Nucleus accumbens (tissue), 56 donors: ENCODE results near the gene SCGB1D4.

Experiments used
- DNase-seq, 56 donors: peaks; one replicate each; lab custom pipeline; 2025; lab: John Stamatoyannopoulos, UW

Gene SCGB1D4

DNA sequence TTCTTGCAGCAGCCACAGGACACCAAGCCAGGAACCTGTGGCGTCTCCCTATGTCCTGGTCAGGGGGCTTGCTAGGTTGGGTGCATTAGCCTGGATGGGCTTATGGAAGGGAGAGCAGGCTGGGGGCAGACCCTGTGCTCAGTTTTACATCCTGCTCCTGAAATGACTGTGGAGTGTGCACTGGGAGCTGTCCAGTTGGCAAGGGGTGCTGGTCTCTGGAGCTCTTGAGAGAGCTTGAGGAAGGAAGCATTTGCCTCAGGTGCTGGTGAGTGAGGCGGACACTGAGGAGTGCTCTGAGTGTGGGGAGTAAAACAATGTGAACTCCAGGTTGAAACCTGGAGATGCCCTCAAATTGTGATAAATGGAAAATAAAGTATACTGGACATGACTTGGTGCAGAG lies 3.4 kb downstream of the SCGB1D4 start:
- no peak for DNase-seq

DNA sequence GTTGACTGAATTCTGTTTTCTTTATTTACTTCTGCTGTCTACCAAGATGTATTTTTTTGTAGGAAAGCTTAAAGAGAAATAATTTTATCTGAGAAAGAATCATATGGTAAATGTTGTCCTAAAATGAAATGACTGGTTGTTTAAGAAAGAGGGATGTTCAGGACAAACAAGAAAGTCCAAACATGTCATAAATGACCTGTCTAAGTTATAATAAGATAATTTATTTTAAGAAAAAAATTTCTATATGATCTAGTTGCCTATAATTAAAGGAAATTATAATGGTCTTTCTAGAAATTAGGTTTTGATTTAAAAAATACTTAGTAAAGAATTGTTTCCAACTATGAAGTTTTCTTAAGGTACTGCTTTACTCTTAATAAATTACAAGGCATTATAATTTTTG lies 18.4 kb downstream of the SCGB1D4 start:
- no peak for DNase-seq

DNA sequence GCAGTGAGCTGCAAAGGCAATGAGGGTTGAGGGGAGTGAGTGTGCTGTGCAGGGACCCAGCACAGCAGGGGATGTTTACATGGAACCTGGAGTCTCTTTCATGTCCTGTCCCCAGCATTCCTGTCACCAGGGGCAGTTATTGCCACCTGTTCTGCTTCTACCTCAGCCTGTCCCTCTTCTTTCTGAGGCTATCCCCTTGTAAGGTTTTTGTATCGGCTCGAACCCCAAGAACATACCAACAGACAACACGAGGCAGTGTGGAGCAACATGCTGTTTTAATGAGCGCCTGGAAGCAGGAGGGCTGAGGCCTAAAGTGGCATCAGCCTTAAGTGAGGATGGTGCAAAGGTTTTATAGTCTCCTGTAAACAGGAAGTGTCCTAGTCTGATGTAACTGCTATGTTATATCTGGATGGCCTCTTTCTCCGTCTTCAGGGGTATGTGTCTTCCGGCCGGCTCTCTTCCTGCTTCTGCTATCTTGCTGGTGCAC lies 25.0 kb downstream of the SCGB1D4 start:
- no peak for DNase-seq

DNA sequence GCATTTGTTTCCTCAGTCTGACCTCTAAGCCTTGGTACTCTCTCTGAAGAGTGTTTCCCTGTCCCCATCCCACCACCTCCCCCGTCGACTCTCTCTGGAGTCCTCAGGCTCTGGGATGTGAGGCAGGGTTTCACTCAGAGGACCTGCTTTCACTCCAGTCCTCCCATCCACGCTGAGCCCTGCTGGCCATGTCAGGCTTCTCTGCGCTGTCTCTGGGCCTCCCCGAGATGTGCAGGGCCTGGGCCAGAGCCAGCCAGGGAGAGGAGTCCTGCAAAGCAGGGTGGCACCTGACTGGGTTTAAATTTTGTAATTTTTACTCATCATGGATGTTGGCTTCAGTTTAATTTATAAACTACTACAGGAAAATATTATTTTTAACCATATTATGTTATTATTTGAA lies 25.6 kb downstream of the SCGB1D4 start:
- no peak for DNase-seq

DNA sequence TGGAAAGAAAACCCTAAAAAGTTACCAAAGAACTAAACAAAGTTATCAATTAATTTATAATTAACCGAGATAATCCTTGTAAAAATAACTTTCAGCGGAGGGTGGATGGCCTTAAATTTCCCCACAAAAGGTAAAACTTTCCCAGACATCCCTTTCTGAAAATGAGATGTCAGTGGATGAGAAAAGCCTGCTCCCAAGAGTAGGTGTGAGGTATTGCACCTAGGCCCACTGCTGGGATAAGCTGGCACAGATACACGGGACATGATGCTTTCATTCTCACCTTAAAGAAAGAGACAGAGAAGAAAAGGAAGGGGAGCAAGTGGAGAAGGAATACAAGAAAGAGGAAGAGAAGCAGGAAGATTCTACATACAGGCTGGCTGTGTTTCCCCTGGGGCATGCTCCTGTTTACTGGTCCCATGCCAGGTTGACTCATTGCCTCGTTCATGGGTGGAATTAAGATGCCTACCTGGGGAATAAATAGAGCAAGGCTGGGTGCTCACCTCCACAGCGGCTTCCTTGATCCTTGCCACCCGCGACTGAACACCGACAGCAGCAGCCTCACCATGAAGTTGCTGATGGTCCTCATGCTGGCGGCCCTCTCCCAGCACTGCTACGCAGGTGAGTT lies 29.1 kb downstream of the SCGB1D4 start, which contains the start of gene SCGB2A2:
SCGB2A2 (plus strand) TSS at position 505 of the 625 bp plus-strand sequence; CDS start at position 564, 59 bp downstream.
- no peak for DNase-seq

DNA sequence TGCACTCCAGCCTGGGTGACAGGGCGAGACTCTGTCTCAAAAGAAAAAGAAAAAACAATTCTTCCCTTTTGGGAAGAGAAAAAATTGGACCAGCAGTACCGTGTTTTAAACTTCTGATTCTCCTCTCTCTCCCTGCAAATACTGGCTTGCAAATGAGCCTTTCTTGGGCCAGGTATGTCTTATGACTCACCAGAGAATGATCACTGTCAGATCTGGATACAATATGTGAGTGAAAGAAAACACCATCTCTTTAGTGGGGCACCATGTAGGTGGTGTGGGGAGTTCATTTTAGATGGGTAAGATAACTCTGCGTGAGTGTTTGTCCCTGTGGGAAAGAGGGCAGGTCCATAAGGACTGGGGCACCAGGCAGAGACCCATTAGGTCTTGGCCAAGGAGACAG lies 31.3 kb downstream of the SCGB1D4 start:
- no peak for DNase-seq

DNA sequence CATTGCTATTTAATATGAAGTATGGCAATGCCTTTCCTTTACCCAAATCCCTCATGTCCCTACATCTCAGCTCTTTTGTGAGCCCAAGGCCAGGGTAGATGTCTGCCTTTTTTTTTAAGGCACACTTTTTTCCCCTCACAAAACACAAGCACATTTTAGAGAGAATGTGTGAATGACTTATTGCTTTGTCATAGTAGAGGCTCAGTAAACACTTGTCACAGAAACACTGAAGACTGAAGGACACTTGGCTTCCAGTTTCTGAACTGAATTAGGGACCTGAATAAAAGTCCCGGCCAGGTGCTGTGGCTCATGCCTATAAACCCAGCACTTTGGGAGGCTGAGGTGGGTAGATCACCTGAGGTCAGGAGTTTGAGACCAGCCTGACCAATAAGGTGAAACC lies 31.8 kb downstream of the SCGB1D4 start:
- no peak for DNase-seq

DNA sequence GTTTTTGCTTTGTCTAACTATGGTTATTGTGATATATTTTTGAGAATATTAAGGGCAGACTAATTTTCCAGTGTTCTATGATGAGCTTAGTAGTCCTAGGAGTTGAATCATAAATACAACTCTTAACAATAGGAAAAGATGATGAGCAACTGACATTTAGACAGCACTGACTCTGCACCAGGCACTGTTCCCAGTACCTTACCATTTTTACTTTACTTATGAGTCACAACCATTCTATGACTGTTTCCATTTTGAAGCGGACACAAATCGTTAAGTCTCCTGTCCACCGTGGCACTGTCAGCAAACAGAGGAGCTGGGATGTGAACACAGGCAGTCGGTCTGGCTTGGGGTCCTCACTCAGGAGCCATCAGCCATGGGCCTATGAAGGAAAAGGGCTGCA lies 32.3 kb downstream of the SCGB1D4 start:
- DNase-seq: peak in 2 of 56 donors; percentile 4 to 10

DNA sequence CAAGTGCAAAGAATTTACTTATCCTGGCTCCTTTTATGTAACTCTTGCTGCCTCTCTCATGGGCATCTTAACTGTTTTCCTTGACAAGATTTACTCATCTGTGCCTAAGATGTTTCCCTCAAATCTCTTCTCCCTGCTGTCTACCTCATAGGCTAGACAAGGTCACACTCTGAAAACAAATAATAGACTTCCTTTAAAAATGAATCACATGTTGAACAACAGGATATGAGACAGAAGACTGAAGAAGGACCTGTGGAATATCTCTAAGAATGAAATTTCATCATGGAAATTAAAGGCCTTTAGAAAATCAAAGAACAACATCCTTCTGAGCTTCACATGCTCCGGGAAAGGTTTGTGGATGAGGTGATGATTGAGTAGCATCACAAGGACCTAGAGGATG lies 34.9 kb downstream of the SCGB1D4 start:
- DNase-seq: no peak

DNA sequence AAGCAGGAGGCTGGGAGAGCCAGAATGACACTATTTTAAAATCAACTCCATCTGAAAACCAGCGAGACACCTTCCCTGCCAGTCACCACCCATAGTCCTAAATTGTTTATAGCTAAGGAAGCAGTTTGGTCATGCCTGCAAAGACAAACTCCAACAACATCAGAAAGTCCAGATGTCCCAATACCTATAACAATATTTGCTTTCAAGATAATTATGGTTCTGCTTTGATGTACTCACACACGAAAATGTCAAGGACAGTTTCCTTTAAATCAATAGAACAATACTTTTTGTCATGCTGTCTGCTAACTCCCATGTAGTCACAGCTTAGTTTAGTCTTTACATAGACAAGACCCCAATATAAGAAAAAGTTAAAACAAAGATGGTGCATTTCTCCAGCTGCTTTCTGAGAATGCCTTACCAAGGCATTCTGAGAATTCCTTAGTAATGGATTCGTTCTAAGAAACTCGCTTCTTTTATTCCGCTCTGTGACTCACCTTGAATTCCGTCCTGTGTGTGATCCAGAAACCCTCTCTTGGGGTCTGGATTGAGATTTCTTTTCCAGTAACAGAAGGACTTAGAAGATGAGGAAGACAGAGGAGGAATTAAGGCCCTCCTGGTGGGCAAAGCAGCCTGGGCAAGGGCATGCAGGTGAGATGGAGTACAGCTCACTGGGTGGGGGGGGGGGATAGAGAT lies 38.5 kb downstream of the SCGB1D4 start:
- no peak for DNase-seq

DNA sequence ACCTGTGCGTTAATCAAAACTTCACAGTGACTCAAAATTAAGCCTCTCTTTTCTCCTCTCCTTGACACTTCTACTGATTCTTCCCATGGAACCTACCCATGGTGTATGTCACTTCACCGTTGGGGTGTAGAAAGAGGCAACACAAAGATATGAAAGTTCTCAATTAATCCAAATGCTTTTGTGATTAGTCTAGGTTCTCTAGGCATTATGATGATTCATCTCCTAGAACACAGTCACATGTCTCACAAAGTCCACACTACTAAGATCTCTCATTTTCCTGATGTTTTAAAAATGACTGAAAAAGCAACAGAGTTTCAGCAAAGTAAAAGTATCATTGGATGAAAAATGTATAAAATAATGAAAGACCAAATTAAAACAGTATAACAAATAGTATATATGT lies 42.6 kb downstream of the SCGB1D4 start:
- DNase-seq: no peak

DNA sequence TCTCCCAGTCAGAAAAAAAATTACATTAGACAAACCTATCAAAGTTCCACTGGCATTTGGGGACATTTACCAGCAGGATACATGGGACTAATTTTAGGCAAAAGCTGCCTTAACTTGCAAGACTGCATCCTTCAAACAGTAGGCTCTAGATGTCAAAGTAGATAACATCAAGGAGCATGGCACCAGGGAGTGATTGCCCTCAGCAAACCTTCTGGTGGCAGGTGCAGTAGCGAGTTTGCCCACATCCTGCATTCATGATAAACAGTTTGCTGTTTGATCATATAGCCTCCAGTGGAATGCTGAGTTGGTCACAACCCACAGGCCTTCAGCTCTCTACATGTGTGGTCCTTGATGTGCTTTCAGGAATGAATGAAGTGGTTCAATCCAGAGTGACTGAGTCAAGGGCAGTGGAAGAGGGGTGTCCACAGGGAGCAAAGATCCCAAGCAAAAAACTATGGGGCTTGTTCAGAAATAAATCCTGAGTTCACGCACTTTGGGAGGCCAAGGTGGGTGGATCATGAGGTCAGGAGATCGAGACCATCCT lies 44.8 kb downstream of the SCGB1D4 start:
- no peak for DNase-seq

DNA sequence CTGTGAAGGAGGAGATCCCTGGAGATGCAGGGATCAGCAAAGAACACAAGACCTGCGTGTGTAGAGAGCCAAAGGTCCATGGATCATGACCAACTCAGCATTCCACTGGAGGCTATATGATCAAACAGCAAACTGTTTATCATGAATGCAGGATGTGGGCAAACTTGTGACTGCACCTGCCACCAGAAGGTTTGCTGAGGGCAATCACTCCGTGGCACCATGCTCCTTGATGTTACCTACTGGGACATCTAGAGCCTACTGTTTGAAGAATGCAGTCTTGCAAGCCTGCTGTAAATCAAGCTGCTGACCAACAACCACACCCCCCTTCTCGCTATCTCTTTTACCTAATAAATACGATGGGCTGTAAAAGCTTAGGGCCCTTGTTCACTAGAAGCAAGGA lies 47.2 kb downstream of the SCGB1D4 start:
- no peak for DNase-seq
